HepG2 (cell line): ENCODE data around the gene CSNK1E. TPM values are rescaled to one million over a fixed set of nuclear protein-coding genes. Genes with fewer than 3 reads are reported as not detected.

Experiments used
- ATAC-seq: fragments of 200-7000 bp; cut with Tn5 transposase; 3 replicates; pipeline ENCODE4 v1.9.1; 2020; ENCODE audit warnings: mild to moderate bottlenecking, moderate library complexity
- BruUV-seq: library from RNA; stranded (reverse); fragments of 400-500 nt; replicated peaks from 2 replicates; lab custom pipeline; 2021; lab: Mats Ljungman, UMichigan
- CTCF ChIA-PET: fragments of 300-600 bp; formaldehyde crosslinking; extraction: SDS; loops from one replicate; lab custom pipeline; 2021; ENCODE audit warnings: low total read pairs, inconsistent platforms, low intra/inter-chr PET ratio; lab: Yijun Ruan, JAX
- POLR2A ChIA-PET: fragments of 350-600 bp; sonication (Branson Sonifier 250); formaldehyde crosslinking; loops from one replicate; lab custom pipeline; 2020; ENCODE audit warnings: antibody characterized with exemption, inconsistent platforms; lab: Yijun Ruan, JAX
- DNase-seq: peaks from one replicate; pipeline ENCODE4 v3.0.0-alpha.2; 2015; ENCODE audit warnings: low spot score
- FAIRE-seq: peaks from 3 replicates; lab custom pipeline; 2011; peaks lifted over from hg19 to GRCh38; lab: Jason Lieb, UNC
- H2AFZ ChIP-seq: one replicate; pipeline ENCODE4 v1.6.1; 2011; ENCODE audit warnings: low read length, inconsistent platforms
- H3K27ac ChIP-seq: fragments of 300-600 bp; 3 replicates; pipeline ENCODE4 v1.8.0; 2011; ENCODE audit warnings: mixed run types, mild to moderate bottlenecking, mixed read lengths, low read length, inconsistent platforms; ENCODE audit not compliant: insufficient read depth; ENCODE audit errors: extremely low read length
- H3K27me3 ChIP-seq, 2 experiments: fragments of 200-600 bp in 1 of 2; 2 replicates in 1 of 2; 3 replicates in 1 of 2; pipeline versions ENCODE4 v1.6.0 to v1.8.0; 2011; ENCODE audit warnings: low read length in 2 of 2, mild to moderate bottlenecking in 2 of 2, moderate library complexity in 2 of 2, inconsistent platforms in 1 of 2; ENCODE audit not compliant: insufficient read depth in 2 of 2, control insufficient read depth in 1 of 2
- H3K36me3 ChIP-seq, 2 experiments: fragments of 200-600 bp in 1 of 2; replicated peaks in 1 of 2; 2 replicates in 1 of 2; 3 replicates in 1 of 2; pipeline versions ENCODE4 v1.5.1 to v1.8.0; 2011; ENCODE audit warnings: low read length in 2 of 2, inconsistent platforms in 1 of 2; ENCODE audit not compliant: insufficient read depth in 2 of 2, control insufficient read depth in 1 of 2
- H3K4me1 ChIP-seq: 2 replicates; pipeline ENCODE4 v1.5.1; 2012; ENCODE audit warnings: low read length, inconsistent platforms; ENCODE audit not compliant: insufficient read depth
- H3K4me2 ChIP-seq: 2 replicates; pipeline ENCODE4 v1.6.0; 2011; ENCODE audit warnings: low read depth, low read length, inconsistent platforms
- H3K4me3 ChIP-seq, 3 experiments: fragments of 200-600 bp in 1 of 3; sonication (generic), shearing (Covaris generic) in 1 of 3; replicated peaks in 1 of 3; 2 replicates each; pipeline ENCODE4 v1.5.1; 2011 to 2016; ENCODE audit warnings: low read length in 3 of 3, inconsistent platforms in 2 of 3, low read depth in 2 of 3, mild to moderate bottlenecking in 2 of 3, control low read depth in 1 of 3, mixed read lengths in 1 of 3; ENCODE audit not compliant: insufficient read depth in 1 of 3
- H3K79me2 ChIP-seq: one replicate; pipeline ENCODE4 v1.6.1; 2011; ENCODE audit warnings: low read length, inconsistent platforms; ENCODE audit not compliant: insufficient read depth
- H3K9ac ChIP-seq: 2 replicates; pipeline ENCODE4 v1.6.0; 2011; ENCODE audit warnings: mild to moderate bottlenecking, low read depth, low read length, inconsistent platforms; ENCODE audit not compliant: insufficient read depth
- H3K9me3 ChIP-seq: 2 replicates; pipeline ENCODE4 v1.5.1; 2012; ENCODE audit warnings: mild to moderate bottlenecking, low read length
- H4K20me1 ChIP-seq: 2 replicates; pipeline ENCODE4 v1.6.0; 2011; ENCODE audit warnings: inconsistent platforms, mild to moderate bottlenecking, low read length, moderate library complexity; ENCODE audit not compliant: insufficient read depth
- CC2D1A ChIP-seq: sonication (generic); formaldehyde crosslinking; IDR thresholded peaks from 2 replicates; pipeline ENCODE4 v1.8.1; 2023; ENCODE audit warnings: mild to moderate bottlenecking, missing genetic modification reagents
- KLF15 ChIP-seq: sonication (generic); formaldehyde crosslinking; IDR thresholded peaks from 2 replicates; pipeline ENCODE4 v1.8.1; 2023; ENCODE audit warnings: borderline replicate concordance, mild to moderate bottlenecking, inconsistent platforms, missing genetic modification reagents, mixed read lengths
- MYC ChIP-seq: sonication (generic); formaldehyde crosslinking; IDR thresholded peaks from 2 replicates; pipeline ENCODE4 v1.9.0; 2021; ENCODE audit warnings: missing genetic modification reagents, borderline replicate concordance
- NAIF1 ChIP-seq: sonication (generic); formaldehyde crosslinking; IDR thresholded peaks from 2 replicates; pipeline ENCODE4 v1.5.0; 2020; ENCODE audit warnings: mild to moderate bottlenecking, missing genetic modification reagents, borderline replicate concordance
- ZNF12 ChIP-seq: sonication (generic); formaldehyde crosslinking; IDR thresholded peaks from 2 replicates; pipeline ENCODE4 v1.5.0; 2020; ENCODE audit warnings: missing genetic modification reagents
- ZNF441 ChIP-seq: sonication (generic); formaldehyde crosslinking; IDR thresholded peaks from 2 replicates; pipeline ENCODE4 v1.7.0; 2021; ENCODE audit warnings: missing genetic modification reagents, borderline replicate concordance
- ZNF703 ChIP-seq: sonication (generic); formaldehyde crosslinking; IDR thresholded peaks from 2 replicates; pipeline ENCODE4 v1.5.1; 2020; ENCODE audit warnings: missing genetic modification reagents, mild to moderate bottlenecking, moderate library complexity, borderline replicate concordance
- ZNF839 ChIP-seq: sonication (generic); formaldehyde crosslinking; IDR thresholded peaks from 2 replicates; pipeline ENCODE4 v1.4.0; 2020; ENCODE audit warnings: missing genetic modification reagents, mild to moderate bottlenecking, borderline replicate concordance
- WGBS: methylation state at CpG from one replicate; pipeline ENCODE4 v1.1.6; 2017; ENCODE audit warnings: low lambda C conversion rate; 5-methylcytosine and 5-hydroxymethylcytosine counted together
- in situ Hi-C: cut with HindIII; loops from 2 replicates; pipeline ENCODE4 v1.10.0; 2017; ENCODE audit warnings: low pct_unique_long_range_greater_than_20kb; ENCODE audit not compliant: extremely low pct_ligation_motif_present
- intact Hi-C: fragments of 100-400 bp; cut with micrococcal nuclease; formaldehyde crosslinking; loops from one replicate; pipeline ENCODE4 v1.10.0; 2022; ENCODE audit not compliant: unreplicated experiment
- polyA plus RNA-seq, 8 experiments: library from polyadenylated mRNA; depleted of rRNA in 3 of 8; stranded (reverse) in 7 of 8; unstranded in 1 of 8; fragments of >200 nt; fragmentation: Illumina TruSeq in 4 of 8; extraction: Trizol in 4 of 8; gene quantifications; 2 replicates each; pipeline versions ENCODE4 v1.2.1 to v1.2.3, GENCODE V29; 2011 to 2016; ENCODE audit warnings: low read depth in 4 of 8, missing spikeins in 1 of 8, mixed read lengths in 1 of 8; ENCODE audit not compliant: insufficient read depth in 1 of 8
- total RNA-seq, 5 experiments: library from RNA; depleted of rRNA; stranded (reverse); fragments of >200 nt; fragmentation: Illumina TruSeq; extraction: Trizol; gene quantifications; 2 replicates each; pipeline ENCODE4 v1.2.3, GENCODE V29; 2016; ENCODE audit warnings: low read depth in 1 of 5
- TF ChIP-seq, protein P1 (sequence below): sonication (generic); formaldehyde crosslinking; IDR thresholded peaks from 2 replicates; pipeline ENCODE4 v1.5.0; 2020; ENCODE audit warnings: mild to moderate bottlenecking, missing genetic modification reagents, borderline replicate concordance
- TF ChIP-seq, protein P2 (sequence below): sonication (generic); formaldehyde crosslinking; IDR thresholded peaks from 2 replicates; pipeline ENCODE4 v1.4.0; 2020; ENCODE audit warnings: mild to moderate bottlenecking, missing genetic modification reagents, borderline replicate concordance
- TF ChIP-seq, protein P3 (sequence below): sonication (generic); formaldehyde crosslinking; IDR thresholded peaks from 2 replicates; pipeline ENCODE4 v1.9.0; 2021; ENCODE audit warnings: missing genetic modification reagents, mild to moderate bottlenecking, borderline replicate concordance

CSNK1E gene
- total and polyA plus RNA-seq, 2 of the 13 experiments (the other 11 are each of a cell fraction or from before 2014, with no cell fraction given) = 34.7 to 129 TPM

DNA sequence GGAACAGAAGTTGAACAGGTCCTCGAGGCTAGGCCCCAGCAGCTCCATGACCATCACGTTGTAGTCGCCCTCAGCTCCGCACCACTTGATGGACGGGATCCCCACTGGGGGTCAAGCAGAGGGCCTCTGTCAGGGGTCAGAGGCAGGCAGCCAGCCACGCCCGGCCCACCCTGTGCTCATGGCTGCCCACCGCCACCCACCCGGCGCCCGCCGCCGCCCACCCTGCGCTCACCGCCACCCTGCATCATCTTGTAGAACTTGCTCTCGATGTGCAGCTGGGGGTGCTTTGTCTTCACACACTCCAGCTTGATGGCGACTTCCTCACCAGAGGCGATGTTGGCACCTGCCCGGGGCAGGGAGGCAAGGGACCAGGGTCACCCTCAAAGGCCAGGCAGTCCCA lies 14.3 kb downstream of the CSNK1E start (continued):
- TF ChIP-seq, protein P1, sequence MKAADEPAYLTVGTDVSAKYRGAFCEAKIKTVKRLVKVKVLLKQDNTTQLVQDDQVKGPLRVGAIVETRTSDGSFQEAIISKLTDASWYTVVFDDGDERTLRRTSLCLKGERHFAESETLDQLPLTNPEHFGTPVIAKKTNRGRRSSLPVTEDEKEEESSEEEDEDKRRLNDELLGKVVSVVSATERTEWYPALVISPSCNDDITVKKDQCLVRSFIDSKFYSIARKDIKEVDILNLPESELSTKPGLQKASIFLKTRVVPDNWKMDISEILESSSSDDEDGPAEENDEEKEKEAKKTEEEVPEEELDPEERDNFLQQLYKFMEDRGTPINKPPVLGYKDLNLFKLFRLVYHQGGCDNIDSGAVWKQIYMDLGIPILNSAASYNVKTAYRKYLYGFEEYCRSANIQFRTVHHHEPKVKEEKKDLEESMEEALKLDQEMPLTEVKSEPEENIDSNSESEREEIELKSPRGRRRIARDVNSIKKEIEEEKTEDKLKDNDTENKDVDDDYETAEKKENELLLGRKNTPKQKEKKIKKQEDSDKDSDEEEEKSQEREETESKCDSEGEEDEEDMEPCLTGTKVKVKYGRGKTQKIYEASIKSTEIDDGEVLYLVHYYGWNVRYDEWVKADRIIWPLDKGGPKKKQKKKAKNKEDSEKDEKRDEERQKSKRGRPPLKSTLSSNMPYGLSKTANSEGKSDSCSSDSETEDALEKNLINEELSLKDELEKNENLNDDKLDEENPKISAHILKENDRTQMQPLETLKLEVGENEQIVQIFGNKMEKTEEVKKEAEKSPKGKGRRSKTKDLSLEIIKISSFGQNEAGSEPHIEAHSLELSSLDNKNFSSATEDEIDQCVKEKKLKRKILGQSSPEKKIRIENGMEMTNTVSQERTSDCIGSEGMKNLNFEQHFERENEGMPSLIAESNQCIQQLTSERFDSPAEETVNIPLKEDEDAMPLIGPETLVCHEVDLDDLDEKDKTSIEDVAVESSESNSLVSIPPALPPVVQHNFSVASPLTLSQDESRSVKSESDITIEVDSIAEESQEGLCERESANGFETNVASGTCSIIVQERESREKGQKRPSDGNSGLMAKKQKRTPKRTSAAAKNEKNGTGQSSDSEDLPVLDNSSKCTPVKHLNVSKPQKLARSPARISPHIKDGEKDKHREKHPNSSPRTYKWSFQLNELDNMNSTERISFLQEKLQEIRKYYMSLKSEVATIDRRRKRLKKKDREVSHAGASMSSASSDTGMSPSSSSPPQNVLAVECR (CRISPR knock-in tag) = no peak

DNA sequence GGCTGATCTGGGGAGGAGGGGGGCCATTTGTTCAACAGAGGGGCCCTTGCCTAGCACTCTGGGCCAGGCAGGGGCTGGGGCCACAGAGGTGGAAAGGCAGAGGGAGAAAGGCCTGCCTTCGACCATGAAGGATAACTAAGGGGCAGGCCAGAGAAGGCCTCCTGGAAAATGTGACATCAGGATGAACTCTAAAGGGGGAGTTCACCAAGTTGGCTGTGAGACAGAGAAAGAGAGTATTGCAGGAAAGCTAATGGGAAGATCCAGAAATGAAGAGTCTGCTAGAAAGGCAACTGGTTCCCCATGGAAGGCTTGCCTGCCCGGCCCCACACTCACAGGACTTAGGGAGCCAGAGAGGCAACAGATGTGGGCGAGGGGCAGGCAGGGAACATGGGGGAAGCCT lies 16.3 kb downstream of the CSNK1E start:
- POLR2A ChIA-PET = no interaction called here
- no peak overlapping the region for H3K9ac ChIP-seq
- no peak overlapping the region for H3K4me2 ChIP-seq
- DNase-seq (no peak), ATAC-seq (no peak), FAIRE-seq (no peak)
- H3K79me2 ChIP-seq = peaks cover 26% of the 10 kb centered on the region
- H3K27me3 ChIP-seq = no peaks in the 10 kb centered on the region
- BruUV-seq = no TSS peak
- H4K20me1 ChIP-seq = peaks cover 27% of the 10 kb centered on the region
- no peak overlapping the region for H2AFZ ChIP-seq
- H3K27ac ChIP-seq = no peak overlapping the region
- 94% methylated on average over 3 of the region's 3 CpGs for WGBS
- in situ Hi-C loops = no loop called here
- CTCF ChIA-PET = interaction anchor here (1.5 kb wide), 1 partner anchor 52 kb away, joined by 3 read pairs; no protein-coding TSS in a partner anchor
- H3K36me3 ChIP-seq = peaks cover 59 to 75% of the 10 kb centered on the region in 2 experiments; a peak in 4 of 5 replicates
- no peaks in the 10 kb centered on the region for H3K9me3 ChIP-seq
- peaks cover 17% of the 10 kb centered on the region for H3K4me1 ChIP-seq
- H3K4me3 ChIP-seq = no peak overlapping the region
- intact Hi-C loops = no loop called here
- no peak for TF ChIP-seq KLF15
- no peak for TF ChIP-seq ZNF839 (CRISPR knock-in tag)
- no peak for TF ChIP-seq ZNF703 (CRISPR knock-in tag)
- no peak for TF ChIP-seq NAIF1 (CRISPR knock-in tag)
- TF ChIP-seq, protein P2, sequence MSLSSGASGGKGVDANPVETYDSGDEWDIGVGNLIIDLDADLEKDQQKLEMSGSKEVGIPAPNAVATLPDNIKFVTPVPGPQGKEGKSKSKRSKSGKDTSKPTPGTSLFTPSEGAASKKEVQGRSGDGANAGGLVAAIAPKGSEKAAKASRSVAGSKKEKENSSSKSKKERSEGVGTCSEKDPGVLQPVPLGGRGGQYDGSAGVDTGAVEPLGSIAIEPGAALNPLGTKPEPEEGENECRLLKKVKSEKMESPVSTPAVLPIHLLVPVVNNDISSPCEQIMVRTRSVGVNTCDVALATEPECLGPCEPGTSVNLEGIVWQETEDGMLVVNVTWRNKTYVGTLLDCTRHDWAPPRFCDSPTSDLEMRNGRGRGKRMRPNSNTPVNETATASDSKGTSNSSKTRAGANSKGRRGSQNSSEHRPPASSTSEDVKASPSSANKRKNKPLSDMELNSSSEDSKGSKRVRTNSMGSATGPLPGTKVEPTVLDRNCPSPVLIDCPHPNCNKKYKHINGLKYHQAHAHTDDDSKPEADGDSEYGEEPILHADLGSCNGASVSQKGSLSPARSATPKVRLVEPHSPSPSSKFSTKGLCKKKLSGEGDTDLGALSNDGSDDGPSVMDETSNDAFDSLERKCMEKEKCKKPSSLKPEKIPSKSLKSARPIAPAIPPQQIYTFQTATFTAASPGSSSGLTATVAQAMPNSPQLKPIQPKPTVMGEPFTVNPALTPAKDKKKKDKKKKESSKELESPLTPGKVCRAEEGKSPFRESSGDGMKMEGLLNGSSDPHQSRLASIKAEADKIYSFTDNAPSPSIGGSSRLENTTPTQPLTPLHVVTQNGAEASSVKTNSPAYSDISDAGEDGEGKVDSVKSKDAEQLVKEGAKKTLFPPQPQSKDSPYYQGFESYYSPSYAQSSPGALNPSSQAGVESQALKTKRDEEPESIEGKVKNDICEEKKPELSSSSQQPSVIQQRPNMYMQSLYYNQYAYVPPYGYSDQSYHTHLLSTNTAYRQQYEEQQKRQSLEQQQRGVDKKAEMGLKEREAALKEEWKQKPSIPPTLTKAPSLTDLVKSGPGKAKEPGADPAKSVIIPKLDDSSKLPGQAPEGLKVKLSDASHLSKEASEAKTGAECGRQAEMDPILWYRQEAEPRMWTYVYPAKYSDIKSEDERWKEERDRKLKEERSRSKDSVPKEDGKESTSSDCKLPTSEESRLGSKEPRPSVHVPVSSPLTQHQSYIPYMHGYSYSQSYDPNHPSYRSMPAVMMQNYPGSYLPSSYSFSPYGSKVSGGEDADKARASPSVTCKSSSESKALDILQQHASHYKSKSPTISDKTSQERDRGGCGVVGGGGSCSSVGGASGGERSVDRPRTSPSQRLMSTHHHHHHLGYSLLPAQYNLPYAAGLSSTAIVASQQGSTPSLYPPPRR (CRISPR knock-in tag) = no peak
- no peak for TF ChIP-seq MYC (CRISPR knock-in tag)
- TF ChIP-seq, protein P3, sequence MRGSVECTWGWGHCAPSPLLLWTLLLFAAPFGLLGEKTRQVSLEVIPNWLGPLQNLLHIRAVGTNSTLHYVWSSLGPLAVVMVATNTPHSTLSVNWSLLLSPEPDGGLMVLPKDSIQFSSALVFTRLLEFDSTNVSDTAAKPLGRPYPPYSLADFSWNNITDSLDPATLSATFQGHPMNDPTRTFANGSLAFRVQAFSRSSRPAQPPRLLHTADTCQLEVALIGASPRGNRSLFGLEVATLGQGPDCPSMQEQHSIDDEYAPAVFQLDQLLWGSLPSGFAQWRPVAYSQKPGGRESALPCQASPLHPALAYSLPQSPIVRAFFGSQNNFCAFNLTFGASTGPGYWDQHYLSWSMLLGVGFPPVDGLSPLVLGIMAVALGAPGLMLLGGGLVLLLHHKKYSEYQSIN (CRISPR knock-in tag) = no peak
- no peak for TF ChIP-seq CC2D1A
- TF ChIP-seq ZNF441 (CRISPR knock-in tag) = no peak
- TF ChIP-seq ZNF12 (CRISPR knock-in tag) = no peak
